Ascending aorta (tissue), 2 donors: Measurements from ENCODE around the gene SGK1. TPM values are rescaled to one million over a fixed set of nuclear protein-coding genes. Genes with fewer than 3 reads are reported as not detected.

ENCODE experiments used
- DNase-seq, 2 donors: peaks; one replicate each; pipeline ENCODE4 v3.0.0-alpha.2; 2019; ENCODE audit warnings: low spot score in 2 of 2
- H3K27ac ChIP-seq, 2 donors: fragments of 200-600 bp; sonication (generic); one replicate each; pipeline ENCODE4 v1.5.1; 2016 to 2017; ENCODE audit warnings: mild to moderate bottlenecking in 1 of 2
- H3K27me3 ChIP-seq: fragments of 200-600 bp; sonication (generic); one replicate; pipeline ENCODE4 v1.5.1; 2017
- H3K36me3 ChIP-seq, 2 donors: fragments of 200-600 bp; sonication (generic); one replicate each; pipeline ENCODE4 v1.5.1; 2016
- H3K4me1 ChIP-seq, 2 donors: fragments of 200-600 bp; sonication (generic); one replicate each; pipeline ENCODE4 v1.5.1; 2016 to 2017; ENCODE audit warnings: mild to moderate bottlenecking in 1 of 2
- H3K4me3 ChIP-seq, 2 donors: fragments of 200-600 bp; sonication (generic); one replicate each; pipeline ENCODE4 v1.5.1; 2016 to 2017; ENCODE audit warnings: mild to moderate bottlenecking in 1 of 2
- H3K9me3 ChIP-seq, 2 donors: fragments of 200-600 bp; sonication (generic); one replicate each; pipeline ENCODE4 v1.5.1; 2016
- CTCF ChIP-seq, 3 experiments: fragments of 200-600 bp in 2 of 3; fragments of 450-650 bp in 1 of 3; sonication (generic) in 2 of 3; IDR thresholded peaks; one replicate each; pipeline ENCODE4 v1.5.1; 2016 to 2019; ENCODE audit warnings: antibody characterized with exemption in 3 of 3, mild to moderate bottlenecking in 1 of 3, moderate library complexity in 1 of 3
- intact Hi-C: fragments of 100-400 bp; cut with DNase I; formaldehyde crosslinking; loops from one replicate; pipeline ENCODE4 v1.15.1; 2023
- total RNA-seq: library from RNA; depleted of rRNA; stranded (reverse); fragments of >200 nt; gene quantifications from one replicate; pipeline ENCODE4 v1.1.0, GENCODE V29; 2016

Gene SGK1
- total RNA-seq, 1 donor from 2014 or later, result 200 TPM

GRCh38 chr6:134346932-134347545 lies 29.1 kb upstream of the SGK1 start:
- intact Hi-C loops, result no loop called here
- H3K4me3 ChIP-seq, result no peak overlapping the region
- no peak for DNase-seq
- H3K4me1 ChIP-seq, result no peaks in the 10 kb centered on the region
- TF ChIP-seq CTCF (IDR thresholded peaks at IDR 0.05), result no peak
- H3K27me3 ChIP-seq, result no peaks in the 10 kb centered on the region
- no peaks in the 10 kb centered on the region for H3K36me3 ChIP-seq
- H3K9me3 ChIP-seq, result no peaks in the 10 kb centered on the region
- no peak overlapping the region for H3K27ac ChIP-seq

- H3K4me3 ChIP-seq, result no peak overlapping the region
- no peaks in the 10 kb centered on the region for H3K4me1 ChIP-seq
- H3K27me3 ChIP-seq, result no peaks in the 10 kb centered on the region
- DNase-seq, result peak in 1 of 2 donors; percentile 63
- intact Hi-C loops, result no loop called here
- H3K27ac ChIP-seq, result no peak overlapping the region
- H3K36me3 ChIP-seq, result no peaks in the 10 kb centered on the region
- no peaks in the 10 kb centered on the region for H3K9me3 ChIP-seq
- no peak for TF ChIP-seq CTCF (IDR thresholded peaks at IDR 0.05)
These were observed 27.9 kb upstream of the SGK1 start for GRCh38 chr6:134345789-134346188.

GRCh38 chr6:134343066-134343465 lies 25.2 kb upstream of the SGK1 start:
- Histone ChIP-seq H3K27ac (no peak overlapping the region), H3K27me3 (no peaks in the 10 kb centered on the region), H3K36me3 (no peaks in the 10 kb centered on the region), H3K9me3 (no peaks in the 10 kb centered on the region), H3K4me3 (no peak overlapping the region), H3K4me1 (no peaks in the 10 kb centered on the region)
- intact Hi-C loops, result no loop called here
- no peak for TF ChIP-seq CTCF (IDR thresholded peaks at IDR 0.05)
- no peak for DNase-seq

- TF ChIP-seq CTCF (IDR thresholded peaks at IDR 0.05), result no peak
- no peaks in the 10 kb centered on the region for H3K4me1 ChIP-seq
- H3K9me3 ChIP-seq, result no peaks in the 10 kb centered on the region
- no peak overlapping the region for H3K4me3 ChIP-seq
- no peaks in the 10 kb centered on the region for H3K36me3 ChIP-seq
- no peak overlapping the region for H3K27ac ChIP-seq
- DNase-seq, result no peak
- intact Hi-C loops, result no loop called here
- no peaks in the 10 kb centered on the region for H3K27me3 ChIP-seq
These were observed 24.2 kb upstream of the SGK1 start for GRCh38 chr6:134341999-134342567.

GRCh38 chr6:134340179-134340975 lies 22.5 kb upstream of the SGK1 start:
- no peaks in the 10 kb centered on the region for H3K36me3 ChIP-seq
- H3K4me1 ChIP-seq, result no peaks in the 10 kb centered on the region
- TF ChIP-seq CTCF (IDR thresholded peaks at IDR 0.05), result no peak
- DNase-seq, result no peak
- no peak overlapping the region for H3K27ac ChIP-seq
- H3K27me3 ChIP-seq, result no peaks in the 10 kb centered on the region
- no peak overlapping the region for H3K4me3 ChIP-seq
- intact Hi-C loops, result no loop called here
- H3K9me3 ChIP-seq, result no peaks in the 10 kb centered on the region
